NCI-H2107 (cell line): ENCODE results near the gene CALR.

Source experiments
- DNase-seq: peaks from one replicate; lab custom pipeline; 2025; lab: John Stamatoyannopoulos, UW

Gene CALR

DNA sequence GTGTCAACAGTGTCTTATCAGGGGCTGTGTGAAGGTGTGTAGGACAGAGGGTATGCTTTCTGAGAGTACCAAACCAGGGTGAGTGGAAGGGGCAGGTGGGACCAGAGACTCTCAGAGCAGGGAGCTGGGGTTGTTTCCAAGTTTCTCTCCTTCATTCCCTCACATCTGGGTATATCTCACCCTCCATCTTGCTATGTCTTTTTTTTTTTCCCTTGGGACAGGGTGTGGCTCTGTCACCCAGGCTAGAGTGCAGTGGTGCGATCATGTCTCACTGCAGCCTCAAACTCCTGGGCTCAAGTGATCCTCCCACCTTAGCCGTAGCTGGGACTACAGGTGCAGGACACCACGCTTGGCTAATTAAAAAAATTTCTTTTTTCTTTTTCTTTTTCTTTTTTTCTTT, 41.6 kb downstream of the CALR start:
- no peak for DNase-seq

DNA sequence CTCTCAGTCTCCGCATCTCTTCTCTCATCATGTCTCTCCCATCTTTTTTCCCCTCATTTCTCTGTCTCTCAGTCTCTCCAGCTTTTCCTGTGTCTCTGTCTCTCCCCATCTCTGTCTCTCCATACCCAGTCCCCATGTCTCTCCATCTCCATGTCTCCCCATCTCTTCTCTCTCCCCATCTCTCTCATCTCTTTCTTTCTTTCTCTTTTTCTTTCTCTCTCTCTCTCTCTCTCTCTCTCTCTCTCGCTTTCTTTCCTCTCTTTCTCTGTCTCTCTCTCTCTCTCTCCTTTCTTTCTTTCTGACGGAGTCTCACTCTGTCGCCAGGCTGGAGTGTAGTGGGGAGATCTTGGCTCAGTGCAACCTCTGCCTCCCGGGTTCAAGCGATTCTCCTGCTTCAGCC, 44.2 kb downstream of the CALR start:
- DNase-seq, result no peak

DNA sequence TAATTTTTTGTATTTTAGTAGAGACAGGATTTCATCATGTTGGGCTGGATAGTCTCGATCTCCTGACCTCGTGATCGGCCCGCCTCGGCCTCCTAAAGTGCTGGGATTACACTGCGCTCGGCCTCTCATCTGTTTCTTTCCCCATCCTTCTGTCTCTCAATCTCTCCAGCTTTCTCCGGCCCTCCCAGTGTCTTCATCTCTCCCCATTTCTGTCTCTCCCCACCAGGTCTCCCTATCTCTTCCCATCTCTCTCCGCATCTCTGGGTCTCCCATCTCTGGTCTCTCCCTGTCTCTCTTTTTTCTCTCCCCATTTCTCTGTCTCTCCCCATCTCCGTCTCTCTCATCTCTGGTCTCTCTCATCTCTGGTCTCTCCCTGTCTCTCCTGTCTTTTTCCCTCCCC, 44.7 kb downstream of the CALR start:
- no peak for DNase-seq

GRCh38 chr19:12983542-12984142, 45.2 kb downstream of the CALR start:
- no peak for DNase-seq

- DNase-seq, result no peak
Observed at GRCh38 chr19:12984143-12984627, 45.8 kb downstream of the CALR start.

DNA sequence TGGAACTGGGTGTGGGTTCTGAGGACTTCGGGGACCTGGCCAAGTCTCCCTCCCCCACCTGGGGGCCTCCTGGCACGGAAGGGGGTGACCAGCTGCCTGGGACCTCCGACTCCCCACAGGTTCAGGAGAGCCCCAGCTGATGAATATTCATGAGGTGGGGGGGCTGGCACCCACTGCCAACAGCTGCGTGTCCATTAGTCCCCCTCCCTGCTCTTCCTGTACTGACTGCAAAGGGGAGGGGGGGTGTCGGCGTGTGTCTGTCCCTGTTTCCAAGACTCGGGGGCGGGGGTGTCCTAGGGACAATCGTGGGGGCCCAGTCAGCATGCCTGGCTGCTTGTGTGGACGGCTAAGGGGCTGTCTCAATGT, 46.3 kb downstream of the CALR start:
- DNase-seq, result no peak

DNA sequence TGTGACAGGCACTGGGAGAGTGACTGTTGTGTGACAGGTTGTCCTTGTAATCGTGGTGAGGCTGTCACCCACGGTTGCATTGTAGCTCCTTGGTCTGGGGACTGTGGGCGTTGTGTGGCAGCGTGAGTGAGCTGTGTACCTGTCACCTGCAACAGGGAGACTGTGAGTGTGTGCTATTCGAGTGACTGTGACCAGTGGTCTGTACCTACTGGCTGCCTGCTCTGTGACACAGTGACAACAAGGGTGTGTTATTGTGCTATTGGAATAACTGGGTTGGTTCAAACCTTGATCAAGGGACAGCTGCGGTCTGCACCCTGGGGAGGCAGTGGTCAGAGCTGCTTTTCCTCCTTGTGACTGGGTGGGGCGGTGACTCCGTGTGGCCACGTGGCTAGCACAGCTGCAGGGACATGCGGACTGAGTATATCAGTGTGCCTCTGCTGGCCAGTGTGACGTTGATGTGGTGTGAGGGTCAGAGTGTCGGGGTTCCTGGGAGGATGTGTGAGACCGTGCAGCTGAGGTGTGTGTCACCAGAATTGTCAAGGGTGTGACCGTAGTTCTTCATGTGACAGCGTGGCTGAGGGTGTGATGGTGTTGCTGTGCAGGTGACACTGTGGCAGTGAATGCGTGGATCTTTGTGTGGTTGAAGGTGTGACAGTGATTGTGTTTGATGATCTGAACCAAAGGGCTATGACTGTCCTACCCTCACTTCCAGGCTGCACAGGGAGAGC, 46.8 kb downstream of the CALR start:
- no peak for DNase-seq

- DNase-seq, result no peak
Observed at GRCh38 chr19:12986726-12987125, 48.3 kb downstream of the CALR start.

- DNase-seq, result no peak
Observed at GRCh38 chr19:12987190-12987589, 48.8 kb downstream of the CALR start.

GRCh38 chr19:12987781-12988180, 49.4 kb downstream of the CALR start:
- DNase-seq, result no peak

- DNase-seq, result no peak
Observed at GRCh38 chr19:12990431-12990830, 52.0 kb downstream of the CALR start.

GRCh38 chr19:12990853-12991252, 52.4 kb downstream of the CALR start:
- DNase-seq, result no peak

GRCh38 chr19:12991296-12991695, 52.9 kb downstream of the CALR start:
- no peak for DNase-seq

DNA sequence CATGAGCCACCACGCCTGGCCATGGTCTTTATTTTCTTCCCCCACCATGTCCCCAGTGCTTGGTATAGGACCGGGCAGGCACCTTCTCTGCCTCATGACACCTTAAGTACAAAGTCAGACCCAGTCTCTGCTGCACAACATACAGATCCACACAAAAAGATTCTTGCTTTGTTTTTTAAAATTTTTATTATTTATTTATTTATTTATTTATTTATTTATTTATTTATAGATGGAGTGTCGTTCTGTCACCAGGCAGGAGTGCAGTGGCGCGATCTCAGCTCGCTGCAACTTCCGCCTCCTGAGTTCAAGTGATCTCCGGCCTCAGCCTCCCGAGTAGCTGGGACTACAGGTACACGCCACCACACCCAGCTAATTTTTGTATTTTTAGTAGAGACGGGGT, 54.3 kb downstream of the CALR start:
- no peak for DNase-seq

- DNase-seq, result no peak
Observed at GRCh38 chr19:12993562-12993961, 55.2 kb downstream of the CALR start.
